ENCODE data around the gene WNT16.

The WNT16 gene

DNA sequence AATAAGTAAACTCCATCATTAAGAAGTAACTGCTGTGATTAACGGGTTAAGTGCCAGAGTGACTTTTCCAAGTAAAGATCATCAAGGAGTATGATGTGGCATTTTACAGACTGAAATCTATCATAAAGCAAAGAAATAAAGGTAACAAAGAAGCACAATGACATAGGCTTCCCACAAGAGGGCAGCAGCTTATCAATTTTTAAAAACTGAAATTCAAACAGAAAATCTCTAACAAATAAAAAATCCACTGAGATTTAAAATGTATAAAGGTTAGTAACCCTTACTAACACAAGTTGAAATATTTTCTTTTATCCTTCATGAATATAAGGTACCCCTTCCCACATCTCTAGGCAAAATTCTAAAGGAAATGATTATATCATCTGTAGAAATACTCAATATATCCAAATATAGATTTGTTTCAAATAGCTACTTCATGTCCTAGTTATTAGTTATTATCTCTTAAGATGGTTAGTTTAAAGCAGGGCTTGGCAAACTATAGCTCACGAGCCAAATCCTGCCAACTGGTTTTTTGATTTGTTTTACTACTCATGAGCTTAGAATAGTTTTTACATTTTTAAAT lies 38.1 kb downstream of the WNT16 start:
- ChIA-PET POLR2A (interaction anchor here (1.0 to 1.3 kb wide), 2 partner anchors 29 to 31 kb away, joined by 3 read pairs; partner anchors contain the start of gene FAM3C), CTCF (interaction anchor here (0.6 to 2.1 kb wide), 9 partner anchors 14 to 628 kb away, joined by 3 to 10 read pairs (median 4); partner anchors contain the start of gene FAM3C)
- DNase-seq (ENCODE audit: extremely low spot score), result peak; percentile 14

DNA sequence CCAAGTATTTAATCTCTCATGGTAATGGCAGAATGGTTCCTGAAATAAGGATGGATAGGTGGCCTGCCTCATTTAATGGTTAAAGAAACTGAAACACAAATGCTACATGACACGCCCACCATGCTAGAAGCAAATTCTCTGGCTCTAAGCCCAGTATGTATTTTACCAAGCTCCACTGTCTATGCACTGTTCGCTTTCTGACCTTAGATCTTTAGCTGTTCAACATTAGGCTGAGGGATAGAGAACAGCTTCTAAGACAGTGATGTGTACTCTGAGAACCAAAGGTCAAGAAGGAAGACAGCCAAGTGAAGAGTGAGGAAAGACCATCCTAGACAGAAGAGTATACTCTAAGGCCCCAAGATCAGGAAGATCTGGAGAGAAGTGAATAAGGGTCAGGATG lies 40.7 kb downstream of the WNT16 start:
- TF ChIP-seq, protein P1, sequence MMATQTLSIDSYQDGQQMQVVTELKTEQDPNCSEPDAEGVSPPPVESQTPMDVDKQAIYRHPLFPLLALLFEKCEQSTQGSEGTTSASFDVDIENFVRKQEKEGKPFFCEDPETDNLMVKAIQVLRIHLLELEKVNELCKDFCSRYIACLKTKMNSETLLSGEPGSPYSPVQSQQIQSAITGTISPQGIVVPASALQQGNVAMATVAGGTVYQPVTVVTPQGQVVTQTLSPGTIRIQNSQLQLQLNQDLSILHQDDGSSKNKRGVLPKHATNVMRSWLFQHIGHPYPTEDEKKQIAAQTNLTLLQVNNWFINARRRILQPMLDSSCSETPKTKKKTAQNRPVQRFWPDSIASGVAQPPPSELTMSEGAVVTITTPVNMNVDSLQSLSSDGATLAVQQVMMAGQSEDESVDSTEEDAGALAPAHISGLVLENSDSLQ (IDR thresholded peaks at IDR 0.05), result no peak
- TF ChIP-seq FOXM1 (IDR thresholded peaks at IDR 0.05; ENCODE audit: borderline replicate concordance) (no peak), ZNF384 (IDR thresholded peaks at IDR 0.05) (no peak), NFRKB (IDR thresholded peaks at IDR 0.05) (no peak), TARDBP (IDR thresholded peaks at IDR 0.05) (no peak), BHLHE40 (IDR thresholded peaks at IDR 0.05; ENCODE audit: borderline replicate concordance) (no peak), CTBP1 (IDR thresholded peaks at IDR 0.05; ENCODE audit: borderline replicate concordance) (no peak), LEF1 (IDR thresholded peaks at IDR 0.05; ENCODE audit: borderline replicate concordance) (no peak), HDGF (IDR thresholded peaks at IDR 0.05; ENCODE audit: borderline replicate concordance) (no peak)
- POLR2A ChIA-PET, result no interaction called here
- CTCF ChIA-PET, result interaction anchor here (1.1 kb wide), 1 partner anchor 27 kb away, joined by 4 read pairs; the partner anchor contains the start of gene FAM3C
- DNase-seq (ENCODE audit: extremely low spot score), result no peak

More for the DNA sequence above, 38.1 kb downstream of the WNT16 start:
- no peak for TF ChIP-seq NFRKB (IDR thresholded peaks at IDR 0.05)
- no peak for TF ChIP-seq ARNT (IDR thresholded peaks at IDR 0.05)
- TF ChIP-seq, protein P1 (IDR thresholded peaks at IDR 0.05), result no peak
- TF ChIP-seq HDGF (IDR thresholded peaks at IDR 0.05; ENCODE audit: borderline replicate concordance), result no peak
- no peak for TF ChIP-seq CTBP1 (IDR thresholded peaks at IDR 0.05; ENCODE audit: borderline replicate concordance)
- no peak for TF ChIP-seq SP1 (IDR thresholded peaks at IDR 0.05)
- TF ChIP-seq BHLHE40 (IDR thresholded peaks at IDR 0.05; ENCODE audit: borderline replicate concordance), result no peak

DNA sequence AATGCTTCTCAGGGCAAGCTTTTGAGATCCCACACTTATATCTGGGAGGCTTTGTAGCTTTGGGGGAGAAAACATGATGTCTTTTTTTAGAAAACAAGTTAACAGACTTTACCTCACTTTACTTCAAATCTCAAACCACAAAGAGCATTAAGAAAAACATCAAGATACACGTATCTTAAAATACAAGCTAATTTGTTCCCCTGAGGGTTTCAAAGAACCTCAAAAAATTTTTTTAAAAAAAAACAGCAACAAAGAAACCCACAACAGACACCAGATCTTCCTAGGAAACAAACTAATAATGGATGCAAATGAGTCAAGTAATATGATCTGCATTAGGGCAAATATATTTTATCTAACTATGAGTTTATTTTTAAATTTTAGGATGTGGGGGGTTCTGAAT lies 42.6 kb downstream of the WNT16 start:
- ChIA-PET POLR2A (no interaction called here), CTCF (no interaction called here)
- DNase-seq (ENCODE audit: extremely low spot score), result no peak
- no peak for TF ChIP-seq TARDBP (IDR thresholded peaks at IDR 0.05)
- TF ChIP-seq FOXM1 (IDR thresholded peaks at IDR 0.05; ENCODE audit: borderline replicate concordance), result no peak
- no peak for TF ChIP-seq ZNF384 (IDR thresholded peaks at IDR 0.05)
- TF ChIP-seq, protein P1 (IDR thresholded peaks at IDR 0.05), result no peak
- no peak for TF ChIP-seq FOXK2 (IDR thresholded peaks at IDR 0.05)
- TF ChIP-seq NFRKB (IDR thresholded peaks at IDR 0.05), result no peak
- no peak for TF ChIP-seq ARNT (IDR thresholded peaks at IDR 0.05)
- no peak for TF ChIP-seq ELF4 (IDR thresholded peaks at IDR 0.05)
- no peak for TF ChIP-seq L3MBTL2 (conservative IDR thresholded peaks at IDR 0.05)
- no peak for TF ChIP-seq CTBP1 (IDR thresholded peaks at IDR 0.05; ENCODE audit: borderline replicate concordance)
- TF ChIP-seq FOXA1 (IDR thresholded peaks at IDR 0.05), result no peak
- no peak for TF ChIP-seq SUZ12 (IDR thresholded peaks at IDR 0.05)
- no peak for TF ChIP-seq LEF1 (IDR thresholded peaks at IDR 0.05; ENCODE audit: borderline replicate concordance)
- no peak for TF ChIP-seq HDGF (IDR thresholded peaks at IDR 0.05; ENCODE audit: borderline replicate concordance)
- TF ChIP-seq SP1 (IDR thresholded peaks at IDR 0.05), result no peak

DNA sequence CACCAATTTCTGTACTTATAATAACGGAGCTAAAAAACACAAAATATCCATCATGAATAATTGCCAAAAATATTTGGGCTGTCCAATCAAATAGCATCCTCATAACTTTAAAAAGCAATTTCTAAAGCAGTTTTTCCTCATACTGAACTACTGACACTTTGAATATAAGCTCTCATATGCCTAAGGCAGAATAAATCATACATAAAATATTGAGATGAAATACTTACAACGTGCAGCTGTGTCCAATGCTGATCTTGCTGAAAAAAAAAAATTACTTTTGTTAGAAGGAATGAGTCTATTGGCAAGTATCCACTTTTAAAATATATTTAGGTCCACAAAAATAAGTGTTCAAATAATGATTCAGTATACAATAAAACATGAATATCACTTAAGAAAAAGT lies 43.1 kb downstream of the WNT16 start:
- CTCF ChIA-PET, result no interaction called here
- POLR2A ChIA-PET, result no interaction called here
- no peak for DNase-seq (ENCODE audit: extremely low spot score)
- TF ChIP-seq LEF1 (IDR thresholded peaks at IDR 0.05; ENCODE audit: borderline replicate concordance) (no peak), L3MBTL2 (conservative IDR thresholded peaks at IDR 0.05) (no peak), HDGF (IDR thresholded peaks at IDR 0.05; ENCODE audit: borderline replicate concordance) (no peak)

DNA sequence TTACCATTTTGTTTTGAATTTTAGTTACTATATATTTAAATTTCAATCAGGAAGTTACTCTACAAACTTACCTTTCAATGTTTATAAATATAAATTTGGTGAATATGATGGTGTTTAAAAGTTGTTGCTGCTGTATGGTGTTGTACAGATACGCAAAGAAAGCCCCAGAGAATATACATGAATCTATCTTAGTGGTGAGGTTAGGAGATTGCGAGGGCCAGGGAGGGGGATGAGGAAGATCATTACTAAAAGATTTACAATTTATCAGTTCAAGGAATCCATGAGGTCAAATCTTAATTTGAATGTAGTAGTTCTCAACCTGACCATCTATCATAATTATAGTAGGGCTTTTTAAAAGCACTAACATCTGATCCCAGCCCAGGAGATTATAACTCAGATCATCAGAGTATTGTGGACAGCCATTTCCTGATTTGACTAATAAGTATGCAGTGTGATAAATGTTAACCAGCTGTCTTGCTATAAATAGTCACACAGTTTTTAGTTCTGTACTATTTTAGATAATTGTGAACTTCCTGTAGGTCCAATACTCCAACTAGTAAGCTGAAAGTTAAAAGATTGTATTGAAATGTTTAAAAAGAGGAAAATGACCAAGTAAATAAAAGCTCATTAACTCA lies 43.7 kb downstream of the WNT16 start:
- ChIA-PET CTCF (interaction anchor here (0.6 kb wide), 2 partner anchors 14 to 254 kb away, joined by 3 to 4 read pairs; no protein-coding TSS in a partner anchor), POLR2A (no interaction called here)
- TF ChIP-seq HDGF (IDR thresholded peaks at IDR 0.05; ENCODE audit: borderline replicate concordance), result no peak
- TF ChIP-seq, protein P1 (IDR thresholded peaks at IDR 0.05), result no peak
- TF ChIP-seq NFRKB (IDR thresholded peaks at IDR 0.05), result no peak
- no peak for TF ChIP-seq SP1 (IDR thresholded peaks at IDR 0.05)
- no peak for TF ChIP-seq ARNT (IDR thresholded peaks at IDR 0.05)
- TF ChIP-seq LEF1 (IDR thresholded peaks at IDR 0.05; ENCODE audit: borderline replicate concordance), result no peak
- TF ChIP-seq FOXK2 (IDR thresholded peaks at IDR 0.05), result no peak
- TF ChIP-seq TARDBP (IDR thresholded peaks at IDR 0.05), result no peak
- TF ChIP-seq SUZ12 (IDR thresholded peaks at IDR 0.05), result no peak
- TF ChIP-seq FOXM1 (IDR thresholded peaks at IDR 0.05; ENCODE audit: borderline replicate concordance), result no peak
- TF ChIP-seq ZNF384 (IDR thresholded peaks at IDR 0.05), result no peak
- TF ChIP-seq FOXA1 (IDR thresholded peaks at IDR 0.05), result no peak
- no peak for TF ChIP-seq BHLHE40 (IDR thresholded peaks at IDR 0.05; ENCODE audit: borderline replicate concordance)
- no peak for TF ChIP-seq ELF4 (IDR thresholded peaks at IDR 0.05)
- DNase-seq (ENCODE audit: extremely low spot score), result no peak

Measured in HEK293T (cell line).